Measurements from ENCODE around the gene ZNF384. TPM values are rescaled to one million over a fixed set of nuclear protein-coding genes. Genes with fewer than 3 reads are reported as not detected.

ZNF384 gene
- total and polyA plus RNA-seq, 7 experiments from 2014 or later: 23.8 to 98.2 (median 64.5) TPM

- H3K4me3 Mint-ChIP-seq: no peak overlapping the region
- H3K27me3 Mint-ChIP-seq: no peaks in the 10 kb centered on the region
- ATAC-seq: no peak
- ChIA-PET POLR2A (no interaction called here), CTCF (no interaction called here)
- no peak overlapping the region for H3K27ac Mint-ChIP-seq
- Histone ChIP-seq H3K27ac (ENCODE audit: low read depth, low read length) (no peak overlapping the region), H3K4me3 (ENCODE audit: low read length) (no peak overlapping the region), H3K27me3 (ENCODE audit: control insufficient read depth in 2 of 2, insufficient read depth in 2 of 2, low read length in 2 of 2) (no peaks in the 10 kb centered on the region), H3K4me1 (ENCODE audit: control insufficient read depth in 2 of 2, insufficient read depth in 2 of 2, low read length in 2 of 2) (peaks cover 10 to 11% of the 10 kb centered on the region in 2 donors), H3K36me3 (ENCODE audit: control insufficient read depth in 2 of 3, insufficient read depth in 3 of 3, low read length in 3 of 3) (peaks cover 12 to 58% (median 18%) of the 10 kb centered on the region in 3 experiments), H3K9me3 (ENCODE audit: control insufficient read depth in 2 of 3, low read length in 3 of 3) (no peaks in the 10 kb centered on the region)
- H3K4me1 Mint-ChIP-seq: peaks cover 17 to 24% (median 19%) of the 10 kb centered on the region in 7 donors
- H3K36me3 Mint-ChIP-seq: peaks cover 12 to 49% (median 19%) of the 10 kb centered on the region in 5 donors
- intact Hi-C loops (cut with micrococcal nuclease): no loop called here
- no peaks in the 10 kb centered on the region for H3K9me3 Mint-ChIP-seq
- DNase-seq: no peak
Observed at GRCh38 chr12:6729186-6729585, 40.0 kb upstream of the ZNF384 start.

- no peak for DNase-seq
- Mint-ChIP-seq H3K27me3 (no peaks in the 10 kb centered on the region), H3K9me3 (peaks cover 0 to 3% (median 0%) of the 10 kb centered on the region in 11 donors), H3K4me1 (peaks cover 24 to 34% (median 29%) of the 10 kb centered on the region in 7 donors), H3K4me3 (peak overlapping the region in 9 of 10 donors; percentile 16 to 97 (median 65)), H3K36me3 (peaks cover 8 to 29% (median 11%) of the 10 kb centered on the region in 5 donors), H3K27ac (peak overlapping the region in 7 of 9 donors; percentile 33 to 96 (median 58))
- Histone ChIP-seq H3K4me3 (ENCODE audit: low read length) (no peak overlapping the region), H3K4me1 (ENCODE audit: control insufficient read depth in 2 of 2, insufficient read depth in 2 of 2, low read length in 2 of 2) (peaks cover 10 to 11% of the 10 kb centered on the region in 2 donors), H3K27me3 (ENCODE audit: control insufficient read depth in 2 of 2, insufficient read depth in 2 of 2, low read length in 2 of 2) (no peaks in the 10 kb centered on the region), H3K9me3 (ENCODE audit: control insufficient read depth in 2 of 3, low read length in 3 of 3) (no peaks in the 10 kb centered on the region), H3K36me3 (ENCODE audit: control insufficient read depth in 2 of 3, insufficient read depth in 3 of 3, low read length in 3 of 3) (peaks cover 12 to 30% (median 18%) of the 10 kb centered on the region in 3 experiments), H3K27ac (ENCODE audit: low read depth, low read length) (no peak overlapping the region)
- POLR2A ChIA-PET: interaction anchor here (0.7 to 3.6 kb wide), 8 partner anchors 11 to 127 kb away, joined by 3 to 67 read pairs (median 7); partner anchors contain the start of genes CDCA3, MLF2, USP5 and ZNF384
- intact Hi-C loops (cut with micrococcal nuclease): loop anchor here in 1 of 2 donors (2.0 kb wide), 1 partner anchor 293 kb away; the partner anchor contains the start of gene LPCAT3
- ATAC-seq: no peak
- CTCF ChIA-PET: interaction anchor here (1.0 to 3.0 kb wide), 3 partner anchors 36 to 126 kb away, joined by 3 to 11 read pairs (median 7); partner anchors contain the start of genes CDCA3, USP5 and ZNF384
Observed at GRCh38 chr12:6725350-6725749, 36.2 kb upstream of the ZNF384 start.

DNA sequence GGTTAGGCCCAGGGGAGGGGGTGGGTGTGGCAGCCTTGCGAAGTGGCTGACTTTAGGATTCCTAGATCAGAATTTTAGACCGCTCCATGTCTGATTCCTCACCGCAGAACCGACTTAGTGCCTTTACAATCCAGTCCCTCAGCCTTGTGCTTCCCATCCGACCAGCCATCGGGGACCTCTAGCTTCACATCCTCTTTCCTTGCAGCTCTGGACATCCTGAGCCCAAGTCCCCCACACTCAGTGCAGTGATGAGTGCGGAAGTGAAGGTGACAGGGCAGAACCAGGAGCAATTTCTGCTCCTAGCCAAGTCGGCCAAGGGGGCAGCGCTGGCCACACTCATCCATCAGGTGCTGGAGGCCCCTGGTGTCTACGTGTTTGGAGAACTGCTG lies 35.2 kb upstream of the ZNF384 start:
- ATAC-seq (peak; percentile 13), DNase-seq (peak in 1 of 9 donors; percentile 39)
- Mint-ChIP-seq H3K27me3 (no peaks in the 10 kb centered on the region), H3K4me1 (peaks cover 24 to 34% (median 27%) of the 10 kb centered on the region in 7 donors), H3K36me3 (peaks cover 4 to 20% (median 8%) of the 10 kb centered on the region in 5 donors), H3K9me3 (peaks cover 0 to 3% (median 0%) of the 10 kb centered on the region in 11 donors), H3K4me3 (peak overlapping the region; percentile 80 to 97 (median 92)), H3K27ac (peak overlapping the region; percentile 90 to 98 (median 96))
- Histone ChIP-seq H3K4me3 (ENCODE audit: low read length) (peak overlapping the region; percentile 63), H3K27me3 (ENCODE audit: control insufficient read depth in 2 of 2, insufficient read depth in 2 of 2, low read length in 2 of 2) (no peaks in the 10 kb centered on the region), H3K36me3 (ENCODE audit: control insufficient read depth in 2 of 3, insufficient read depth in 3 of 3, low read length in 3 of 3) (peaks cover 9 to 21% (median 12%) of the 10 kb centered on the region in 3 experiments), H3K4me1 (ENCODE audit: control insufficient read depth in 2 of 2, insufficient read depth in 2 of 2, low read length in 2 of 2) (peaks cover 10 to 11% of the 10 kb centered on the region in 2 donors), H3K9me3 (ENCODE audit: control insufficient read depth in 2 of 3, low read length in 3 of 3) (no peaks in the 10 kb centered on the region), H3K27ac (ENCODE audit: low read depth, low read length) (peak overlapping the region; percentile 75)
- intact Hi-C loops (cut with micrococcal nuclease): loop anchor here (1.0 to 2.0 kb wide), 14 partner anchors 21 to 294 kb away; partner anchors contain the start of genes CHD4 (in 2 of the 2), ING4 (in 2 of the 2), MLF2 (in 2 of the 2) and MRPL51 (in 2 of the 2)
- CTCF ChIA-PET: interaction anchor here (0.6 to 3.0 kb wide), 6 partner anchors 25 to 127 kb away, joined by 3 to 11 read pairs (median 4); partner anchors contain the start of genes CDCA3, USP5 and ZNF384
- POLR2A ChIA-PET: interaction anchor here (0.6 to 3.6 kb wide), 28 partner anchors 8 to 453 kb away, joined by 3 to 67 read pairs (median 4); partner anchors contain the start of genes CD4, CDCA3, ENO2 and MLF2

DNA sequence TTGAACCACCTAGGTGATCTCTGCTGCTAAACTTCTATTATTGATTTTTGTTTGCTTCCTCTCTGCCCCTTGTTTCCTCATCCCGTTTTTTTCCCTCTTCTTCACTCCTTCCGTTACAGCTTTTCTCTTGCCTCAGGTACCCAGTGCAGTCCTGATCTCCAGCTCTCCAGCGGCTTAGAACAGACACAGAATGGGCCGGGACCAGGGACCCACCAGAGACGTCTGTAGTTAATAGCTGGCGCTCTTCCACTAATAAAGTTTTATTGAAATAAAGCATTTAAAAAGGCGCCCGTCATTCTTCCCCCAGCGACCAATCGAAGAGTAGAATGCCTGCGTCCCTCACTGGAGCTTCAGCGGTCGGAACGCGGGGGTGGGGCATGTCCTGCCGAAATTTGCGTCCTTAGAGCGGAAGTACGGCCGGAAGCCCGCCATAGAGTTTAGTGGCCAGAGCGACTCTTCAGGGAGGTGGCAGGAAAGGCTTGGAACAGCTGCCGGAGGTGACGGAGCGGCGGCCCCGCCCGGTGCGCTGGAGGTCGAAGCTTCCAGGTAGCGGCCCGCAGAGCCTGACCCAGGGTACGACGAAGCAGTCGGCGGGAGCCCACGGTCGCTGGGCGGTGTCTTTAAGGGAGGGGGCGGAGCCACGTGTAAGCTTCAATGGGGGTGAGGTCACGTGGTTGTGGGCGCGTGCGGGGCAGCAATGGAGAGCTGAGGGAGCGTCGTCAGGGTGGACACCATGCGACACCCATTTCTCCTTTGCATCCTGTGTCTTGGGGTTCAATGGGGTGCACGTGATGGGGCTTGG lies 34.6 kb upstream of the ZNF384 start, which contains the start of gene COPS7A:
Gene COPS7A (plus strand): TSS at position 440 of the 802 bp plus-strand sequence. CDS start 611 bp downstream, outside the sequence.
- Histone ChIP-seq H3K4me3 (ENCODE audit: low read length) (peak within 1 kb of the TSS; percentile 63), H3K27me3 (ENCODE audit: control insufficient read depth in 2 of 2, insufficient read depth in 2 of 2, low read length in 2 of 2) (no peaks in the 10 kb centered on the region), H3K4me1 (ENCODE audit: control insufficient read depth in 2 of 2, insufficient read depth in 2 of 2, low read length in 2 of 2) (peaks cover 10 to 11% of the 10 kb centered on the region in 2 donors), H3K27ac (ENCODE audit: low read depth, low read length) (peak within 1 kb of the TSS; percentile 75), H3K9me3 (ENCODE audit: control insufficient read depth in 2 of 3, low read length in 3 of 3) (no peaks in the 10 kb centered on the region), H3K36me3 (ENCODE audit: control insufficient read depth in 2 of 3, insufficient read depth in 3 of 3, low read length in 3 of 3) (peaks cover 3 to 15% (median 6%) of the 10 kb centered on the region in 3 experiments)
- peak within 1 kb of the TSS; percentile 80 to 97 (median 92) for H3K4me3 Mint-ChIP-seq
- peaks cover 0 to 3% (median 0%) of the 10 kb centered on the region in 11 donors for H3K9me3 Mint-ChIP-seq
- DNase-seq (peak; percentile 77 to 94 (median 90)), ATAC-seq (peak; percentile 93)
- H3K4me1 Mint-ChIP-seq: peaks cover 24 to 34% (median 27%) of the 10 kb centered on the region in 7 donors
- H3K27ac Mint-ChIP-seq: peak within 1 kb of the TSS; percentile 90 to 98 (median 96)
- no peaks in the 10 kb centered on the region for H3K27me3 Mint-ChIP-seq
- intact Hi-C loops (cut with micrococcal nuclease): loop anchor here (1.0 to 2.0 kb wide), 14 partner anchors 21 to 295 kb away; partner anchors contain the start of genes CHD4 (in 2 of the 2), ING4 (in 2 of the 2), MLF2 (in 2 of the 2) and MRPL51 (in 2 of the 2)
- CTCF ChIA-PET: interaction anchor here (0.6 to 3.0 kb wide), 9 partner anchors 24 to 128 kb away, joined by 3 to 11 read pairs (median 3); partner anchors contain the start of genes CDCA3, MLF2, USP5 and ZNF384
- POLR2A ChIA-PET: interaction anchor here (0.6 to 3.6 kb wide), 36 partner anchors 9 to 454 kb away, joined by 3 to 67 read pairs (median 4); partner anchors contain the start of genes C12orf57, CD27, CD4 and CDCA3
- H3K36me3 Mint-ChIP-seq: peaks cover 4 to 14% (median 7%) of the 10 kb centered on the region in 5 donors

- Histone ChIP-seq H3K9me3 (ENCODE audit: control insufficient read depth in 2 of 3, low read length in 3 of 3) (no peaks in the 10 kb centered on the region), H3K4me3 (ENCODE audit: low read length) (no peak overlapping the region), H3K27ac (ENCODE audit: low read depth, low read length) (no peak overlapping the region), H3K27me3 (ENCODE audit: control insufficient read depth in 2 of 2, insufficient read depth in 2 of 2, low read length in 2 of 2) (no peaks in the 10 kb centered on the region), H3K36me3 (ENCODE audit: control insufficient read depth in 2 of 3, insufficient read depth in 3 of 3, low read length in 3 of 3) (peaks cover 0 to 5% (median 0%) of the 10 kb centered on the region in 3 experiments), H3K4me1 (ENCODE audit: control insufficient read depth in 2 of 2, insufficient read depth in 2 of 2, low read length in 2 of 2) (peaks cover 10 to 11% of the 10 kb centered on the region in 2 donors)
- CTCF ChIA-PET: interaction anchor here (1.1 to 1.6 kb wide), 2 partner anchors 30 to 112 kb away, joined by 5 to 6 read pairs; partner anchors contain the start of gene MLF2
- ATAC-seq: no peak
- H3K27ac Mint-ChIP-seq: peak overlapping the region in 7 of 9 donors; percentile 21 to 98 (median 90)
- H3K9me3 Mint-ChIP-seq: peaks cover 0 to 3% (median 0%) of the 10 kb centered on the region in 11 donors
- H3K4me1 Mint-ChIP-seq: peaks cover 24 to 33% (median 27%) of the 10 kb centered on the region in 7 donors
- no peak for DNase-seq
- H3K36me3 Mint-ChIP-seq: peaks cover 4 to 8% (median 7%) of the 10 kb centered on the region in 5 donors
- intact Hi-C loops (cut with micrococcal nuclease): no loop called here
- no peaks in the 10 kb centered on the region for H3K27me3 Mint-ChIP-seq
- H3K4me3 Mint-ChIP-seq: peak overlapping the region in 2 of 10 donors; percentile 82 to 91
- POLR2A ChIA-PET: interaction anchor here (0.7 to 3.6 kb wide), 17 partner anchors 10 to 278 kb away, joined by 3 to 67 read pairs (median 4); partner anchors contain the start of genes CD27, CDCA3, MLF2 and USP5
Observed at GRCh38 chr12:6722863-6723262, 33.7 kb upstream of the ZNF384 start.
